Hepatocyte (in vitro differentiated cells): Measurements from ENCODE around the gene ACACB. TPM values are rescaled to one million over a fixed set of nuclear protein-coding genes. Genes with fewer than 3 reads are reported as not detected.
A peak's percentile ranks its signal among the peaks of the same experiment; 100 is the strongest.

Source experiments
- DNase-seq: peaks from one replicate; pipeline ENCODE4 v3.0.0-alpha.2; 2016; ENCODE audit warnings: low spot score
- H2AFZ ChIP-seq: fragments of 200-600 bp; sonication (generic); 2 replicates; pipeline ENCODE4 v1.6.0; 2016; ENCODE audit warnings: antibody characterized with exemption, mild to moderate bottlenecking
- H3K27ac ChIP-seq: fragments of 200-600 bp; sonication (generic); 2 replicates; pipeline ENCODE4 v1.5.1; 2016; ENCODE audit warnings: mild to moderate bottlenecking
- H3K27me3 ChIP-seq: fragments of 200-600 bp; sonication (generic); 2 replicates; pipeline ENCODE4 v1.6.1; 2016
- H3K36me3 ChIP-seq: fragments of 200-600 bp; sonication (generic); replicated peaks from 2 replicates; pipeline ENCODE4 v1.5.1; 2016; ENCODE audit warnings: low read depth; ENCODE audit not compliant: insufficient read depth
- H3K4me1 ChIP-seq: fragments of 200-600 bp; sonication (generic); 2 replicates; pipeline ENCODE4 v1.5.1; 2016; ENCODE audit warnings: mild to moderate bottlenecking, moderate library complexity; ENCODE audit not compliant: insufficient read depth
- H3K4me2 ChIP-seq: fragments of 200-600 bp; sonication (generic); 2 replicates; pipeline ENCODE4 v1.6.0; 2016
- H3K4me3 ChIP-seq: fragments of 200-600 bp; sonication (generic); 2 replicates; pipeline ENCODE4 v1.5.1; 2016; ENCODE audit warnings: mild to moderate bottlenecking
- H3K79me2 ChIP-seq: fragments of 200-600 bp; sonication (generic); 2 replicates; pipeline ENCODE4 v1.6.0; 2017; ENCODE audit warnings: mild to moderate bottlenecking
- H3K9me2 ChIP-seq: fragments of 200-600 bp; sonication (generic); replicated peaks from 2 replicates; pipeline ENCODE4 v1.6.0; 2017; ENCODE audit warnings: mild to moderate bottlenecking; ENCODE audit not compliant: insufficient read depth
- H3K9me3 ChIP-seq: fragments of 200-600 bp; sonication (generic); 2 replicates; pipeline ENCODE4 v1.5.1; 2016; ENCODE audit warnings: low read depth, mild to moderate bottlenecking
- H4K20me1 ChIP-seq: fragments of 200-600 bp; sonication (generic); 2 replicates; pipeline ENCODE4 v1.6.0; 2016; ENCODE audit warnings: mild to moderate bottlenecking; ENCODE audit not compliant: insufficient read depth, poor library complexity, severe bottlenecking
- EZH2 ChIP-seq: fragments of 200-600 bp; sonication (generic); IDR thresholded peaks from 2 replicates; pipeline ENCODE4 v1.6.1; 2016; ENCODE audit warnings: antibody characterized with exemption, mild to moderate bottlenecking, borderline replicate concordance
- EZH2phosphoT487 ChIP-seq: fragments of 200-600 bp; sonication (generic); IDR thresholded peaks from one replicate; pipeline ENCODE4 v1.6.1; 2018; ENCODE audit warnings: antibody characterized with exemption, mild to moderate bottlenecking, low read depth, moderate library complexity; ENCODE audit not compliant: unreplicated experiment, severe bottlenecking
- WGBS: methylation state at CpG from one replicate; pipeline ENCODE4 v1.1.6; 2016; ENCODE audit warnings: low lambda C conversion rate; ENCODE audit errors: missing lambda C conversion rate; 5-methylcytosine and 5-hydroxymethylcytosine counted together
- polyA plus RNA-seq: library from polyadenylated mRNA; unstranded; fragments of >200 nt; fragmentation: Nextera tagmentation; extraction: Ambion mirVana; gene quantifications from 2 replicates; pipeline ENCODE4 v1.2.1, GENCODE V29; 2016
- total RNA-seq: library from RNA; depleted of rRNA; stranded (reverse); fragments of >200 nt; gene quantifications from 2 replicates; pipeline ENCODE4 v1.2.3, GENCODE V29; 2014
- TF ChIP-seq, protein P1 (sequence below): fragments of 200-600 bp; sonication (generic); IDR thresholded peaks from 2 replicates; pipeline ENCODE4 v1.5.1; 2016; ENCODE audit warnings: antibody characterized with exemption, mild to moderate bottlenecking; ENCODE audit not compliant: poor library complexity

The ACACB gene
- total and polyA plus RNA-seq, 2 experiments from 2014 or later, result 3.9 to 9.3 TPM

GRCh38 chr12:109247831-109248654 lies 131.7 kb downstream of the ACACB start:
- no peaks in the 10 kb centered on the region for H3K79me2 ChIP-seq
- peak; percentile 57 for DNase-seq
- no peaks in the 10 kb centered on the region for H3K36me3 ChIP-seq
- TF ChIP-seq EZH2 (no peak), EZH2phosphoT487 (no peak)
- TF ChIP-seq, protein P1, sequence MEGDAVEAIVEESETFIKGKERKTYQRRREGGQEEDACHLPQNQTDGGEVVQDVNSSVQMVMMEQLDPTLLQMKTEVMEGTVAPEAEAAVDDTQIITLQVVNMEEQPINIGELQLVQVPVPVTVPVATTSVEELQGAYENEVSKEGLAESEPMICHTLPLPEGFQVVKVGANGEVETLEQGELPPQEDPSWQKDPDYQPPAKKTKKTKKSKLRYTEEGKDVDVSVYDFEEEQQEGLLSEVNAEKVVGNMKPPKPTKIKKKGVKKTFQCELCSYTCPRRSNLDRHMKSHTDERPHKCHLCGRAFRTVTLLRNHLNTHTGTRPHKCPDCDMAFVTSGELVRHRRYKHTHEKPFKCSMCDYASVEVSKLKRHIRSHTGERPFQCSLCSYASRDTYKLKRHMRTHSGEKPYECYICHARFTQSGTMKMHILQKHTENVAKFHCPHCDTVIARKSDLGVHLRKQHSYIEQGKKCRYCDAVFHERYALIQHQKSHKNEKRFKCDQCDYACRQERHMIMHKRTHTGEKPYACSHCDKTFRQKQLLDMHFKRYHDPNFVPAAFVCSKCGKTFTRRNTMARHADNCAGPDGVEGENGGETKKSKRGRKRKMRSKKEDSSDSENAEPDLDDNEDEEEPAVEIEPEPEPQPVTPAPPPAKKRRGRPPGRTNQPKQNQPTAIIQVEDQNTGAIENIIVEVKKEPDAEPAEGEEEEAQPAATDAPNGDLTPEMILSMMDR, result no peak
- peak overlapping the region; percentile 11 for H3K4me2 ChIP-seq
- H3K9me2 ChIP-seq, result no peaks in the 10 kb centered on the region
- H2AFZ ChIP-seq, result no peak overlapping the region
- no peak overlapping the region for H3K4me3 ChIP-seq
- H4K20me1 ChIP-seq, result no peaks in the 10 kb centered on the region
- H3K27me3 ChIP-seq, result no peaks in the 10 kb centered on the region
- WGBS, result 73% methylated on average over 9 of the region's 9 CpGs
- H3K9me3 ChIP-seq, result no peaks in the 10 kb centered on the region
- H3K27ac ChIP-seq, result peak overlapping the region; percentile 79
- peaks cover 5% of the 10 kb centered on the region for H3K4me1 ChIP-seq

DNA sequence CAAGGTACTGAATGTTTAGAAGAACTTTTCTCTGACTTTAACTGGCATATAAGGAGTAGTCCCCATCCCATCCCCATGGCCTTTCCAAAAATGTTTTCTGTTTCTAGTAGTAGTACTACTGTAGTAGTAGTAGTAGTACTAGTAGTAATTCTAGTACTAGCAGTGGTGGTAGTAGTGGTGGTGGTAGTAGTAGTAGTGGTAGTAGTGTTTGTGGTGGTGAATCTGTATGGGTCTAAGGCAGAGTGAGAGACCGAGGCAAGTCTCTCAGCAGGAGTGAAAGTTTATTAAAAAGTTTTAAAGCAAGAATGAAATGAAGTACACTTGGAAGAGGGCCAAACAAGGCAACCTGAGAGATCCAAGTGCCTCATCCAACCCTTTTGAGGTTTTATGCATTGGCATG lies 134.1 kb downstream of the ACACB start:
- 70% methylated on average over 1 of the region's 1 CpG for WGBS
- H3K4me2 ChIP-seq, result no peak overlapping the region
- peak; percentile 39 for DNase-seq
- H3K4me1 ChIP-seq, result peaks cover 5% of the 10 kb centered on the region
- H3K9me3 ChIP-seq, result no peaks in the 10 kb centered on the region
- no peak overlapping the region for H3K4me3 ChIP-seq
- H3K27me3 ChIP-seq, result no peaks in the 10 kb centered on the region
- no peaks in the 10 kb centered on the region for H3K9me2 ChIP-seq
- H3K79me2 ChIP-seq, result no peaks in the 10 kb centered on the region
- H2AFZ ChIP-seq, result no peak overlapping the region
- H4K20me1 ChIP-seq, result no peaks in the 10 kb centered on the region
- no peaks in the 10 kb centered on the region for H3K36me3 ChIP-seq
- H3K27ac ChIP-seq, result no peak overlapping the region
- TF ChIP-seq EZH2phosphoT487 (no peak), EZH2 (no peak)
- TF ChIP-seq, protein P1, result no peak

DNA sequence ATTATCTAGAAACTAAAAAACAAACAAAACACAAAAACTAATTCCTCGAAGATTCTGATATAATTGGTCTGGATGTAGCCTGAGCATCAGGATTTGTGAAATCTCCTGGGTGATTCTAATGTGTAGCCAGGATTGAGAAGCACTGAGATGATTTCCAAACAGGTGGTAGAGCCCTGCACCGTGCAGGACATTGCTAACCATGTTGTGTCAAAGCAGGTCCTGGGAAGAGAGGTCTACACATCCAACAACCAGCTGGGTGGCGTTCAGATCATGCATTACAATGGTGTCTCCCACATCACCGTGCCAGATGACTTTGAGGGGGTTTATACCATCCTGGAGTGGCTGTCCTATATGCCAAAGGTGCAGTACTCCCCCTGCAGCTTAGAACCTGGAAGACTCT lies 136.4 kb downstream of the ACACB start:
- Histone ChIP-seq H3K4me3 (no peak overlapping the region), H3K27ac (no peak overlapping the region), H3K9me3 (no peaks in the 10 kb centered on the region), H2AFZ (no peak overlapping the region), H3K4me2 (no peak overlapping the region), H3K27me3 (no peaks in the 10 kb centered on the region), H4K20me1 (no peaks in the 10 kb centered on the region), H3K79me2 (no peaks in the 10 kb centered on the region), H3K9me2 (no peaks in the 10 kb centered on the region), H3K4me1 (peaks cover 5% of the 10 kb centered on the region), H3K36me3 (no peaks in the 10 kb centered on the region)
- DNase-seq, result no peak
- WGBS, result 90% methylated on average over 4 of the region's 4 CpGs
- TF ChIP-seq, protein P1, result no peak
- TF ChIP-seq EZH2 (no peak), EZH2phosphoT487 (no peak)
